ENCODE results near the gene CXCL3. TPM values are rescaled to one million over a fixed set of nuclear protein-coding genes. Genes with fewer than 3 reads are reported as not detected.
"Not testable (repeated sequence)": the region's sequence is repeated elsewhere in the genome, so short reads cannot be mapped to it uniquely, and the experiment has no call there.

The CXCL3 gene
- 10 to 100 TPM in 2 of 4 donors, 1 to 10 TPM in 2; 1.1 to 26.9 (median 6.7) TPM for total RNA-seq

GRCh38 chr4:74038425-74039314 is at the start of gene CXCL3:
Gene CXCL3 (minus strand): TSS chr4:74038689. CDS start chr4:74038611, 78 bp downstream.
- TF ChIP-seq CTCF (IDR thresholded peaks at IDR 0.05): peak in 1 of 3 donors; percentile 3
- ATAC-seq (ENCODE audit: low FRiP score) (peak; percentile 91), DNase-seq (ENCODE audit: low spot score) (peak; percentile 45)

- ATAC-seq (ENCODE audit: low FRiP score): no peak
- no peak for TF ChIP-seq CTCF (IDR thresholded peaks at IDR 0.05)
- no peak for DNase-seq (ENCODE audit: low spot score)
Measured at GRCh38 chr4:74087481-74087880, 49.0 kb upstream of the CXCL3 start.

GRCh38 chr4:74085669-74086068 is 47.2 kb upstream of the CXCL3 start:
- no peak for DNase-seq (ENCODE audit: low spot score)
- TF ChIP-seq CTCF (IDR thresholded peaks at IDR 0.05): no peak

GRCh38 chr4:74084984-74085383 is 46.5 kb upstream of the CXCL3 start:
- TF ChIP-seq CTCF (IDR thresholded peaks at IDR 0.05): no peak
- no peak for DNase-seq (ENCODE audit: low spot score)
- no peak for ATAC-seq (ENCODE audit: low FRiP score)

More at GRCh38 chr4:74085669-74086068, 47.2 kb upstream of the CXCL3 start:
- ATAC-seq (ENCODE audit: low FRiP score): no peak

- no peak for TF ChIP-seq CTCF (IDR thresholded peaks at IDR 0.05)
- ATAC-seq (ENCODE audit: low FRiP score): no peak
Measured at GRCh38 chr4:74083546-74083945, 45.1 kb upstream of the CXCL3 start.

GRCh38 chr4:74081035-74081434 is 42.5 kb upstream of the CXCL3 start:
- TF ChIP-seq CTCF (IDR thresholded peaks at IDR 0.05): no peak
- DNase-seq (ENCODE audit: low spot score) (no peak), ATAC-seq (ENCODE audit: low FRiP score) (no peak)

More at GRCh38 chr4:74083546-74083945, 45.1 kb upstream of the CXCL3 start:
- no peak for DNase-seq (ENCODE audit: low spot score)

GRCh38 chr4:74080351-74080750 is 41.9 kb upstream of the CXCL3 start:
- DNase-seq (ENCODE audit: low spot score); ATAC-seq (ENCODE audit: low FRiP score): not testable (repeated sequence)

- ATAC-seq (ENCODE audit: low FRiP score); DNase-seq (ENCODE audit: low spot score): not testable (repeated sequence)
Measured at GRCh38 chr4:74079024-74079423, 40.5 kb upstream of the CXCL3 start.
